Stimulated activated CD4-positive, alpha-beta T cell treated with anti-CD3 and anti-CD28 coated beads, Interleukin-4, amount 100 ng/mL, for 48 hours (primary cell): ENCODE results near the gene SERPINB7.

Experiments used
- DNase-seq, 2 donors: peaks; one replicate each; pipeline ENCODE4 v3.0.0-alpha.2; 2020; ENCODE audit warnings: low read depth in 2 of 2

The SERPINB7 gene

GRCh38 chr18:63787673-63788072 lies 12.5 kb downstream of the SERPINB7 start:
- DNase-seq, result no peak

GRCh38 chr18:63788447-63789096 lies 13.4 kb downstream of the SERPINB7 start:
- DNase-seq, result peak; percentile 28 to 50

- no peak for DNase-seq
Observed at GRCh38 chr18:63789327-63789726, 14.1 kb downstream of the SERPINB7 start.

GRCh38 chr18:63795606-63796005 lies 20.4 kb downstream of the SERPINB7 start:
- no peak for DNase-seq

- DNase-seq, result no peak
Observed at GRCh38 chr18:63799189-63799588, 24.0 kb downstream of the SERPINB7 start.

GRCh38 chr18:63801343-63801742 lies 26.1 kb downstream of the SERPINB7 start:
- no peak for DNase-seq

GRCh38 chr18:63808125-63808524 lies 32.9 kb downstream of the SERPINB7 start:
- DNase-seq, result no peak

GRCh38 chr18:63817441-63818051 lies 42.3 kb downstream of the SERPINB7 start:
- DNase-seq, result no peak

GRCh38 chr18:63818212-63818611 lies 43.0 kb downstream of the SERPINB7 start:
- no peak for DNase-seq

GRCh38 chr18:63819786-63820185 lies 44.6 kb downstream of the SERPINB7 start:
- no peak for DNase-seq

- DNase-seq, result no peak
Observed at GRCh38 chr18:63820694-63821093, 45.5 kb downstream of the SERPINB7 start.

- DNase-seq, result peak; percentile 22 to 24
Observed at GRCh38 chr18:63823516-63824219, 48.5 kb downstream of the SERPINB7 start.

- no peak for DNase-seq
Observed at GRCh38 chr18:63824220-63824525, 49.0 kb downstream of the SERPINB7 start.

GRCh38 chr18:63828120-63828519 lies 52.9 kb downstream of the SERPINB7 start:
- no peak for DNase-seq

- DNase-seq, result no peak
Observed at GRCh38 chr18:63828656-63829055, 53.4 kb downstream of the SERPINB7 start.

GRCh38 chr18:63829886-63830285 lies 54.7 kb downstream of the SERPINB7 start:
- no peak for DNase-seq

- no peak for DNase-seq
Observed at GRCh38 chr18:63831080-63831788, 56.0 kb downstream of the SERPINB7 start.

- no peak for DNase-seq
Observed at GRCh38 chr18:63832470-63832869, 57.3 kb downstream of the SERPINB7 start.

GRCh38 chr18:63834471-63835113 lies 59.4 kb downstream of the SERPINB7 start:
- no peak for DNase-seq

GRCh38 chr18:63836456-63836855 lies 61.2 kb downstream of the SERPINB7 start:
- DNase-seq, result no peak

- DNase-seq, result no peak
Observed at GRCh38 chr18:63837590-63837989, 62.4 kb downstream of the SERPINB7 start.

- DNase-seq, result no peak
Observed at GRCh38 chr18:63843008-63843407, 67.8 kb downstream of the SERPINB7 start.
